ENCODE measurements around the gene TC2N. TPM values are rescaled to one million over a fixed set of nuclear protein-coding genes. Genes with fewer than 3 reads are reported as not detected.

Gene TC2N
- total RNA-seq, 1 donor = 1.3 TPM

DNA sequence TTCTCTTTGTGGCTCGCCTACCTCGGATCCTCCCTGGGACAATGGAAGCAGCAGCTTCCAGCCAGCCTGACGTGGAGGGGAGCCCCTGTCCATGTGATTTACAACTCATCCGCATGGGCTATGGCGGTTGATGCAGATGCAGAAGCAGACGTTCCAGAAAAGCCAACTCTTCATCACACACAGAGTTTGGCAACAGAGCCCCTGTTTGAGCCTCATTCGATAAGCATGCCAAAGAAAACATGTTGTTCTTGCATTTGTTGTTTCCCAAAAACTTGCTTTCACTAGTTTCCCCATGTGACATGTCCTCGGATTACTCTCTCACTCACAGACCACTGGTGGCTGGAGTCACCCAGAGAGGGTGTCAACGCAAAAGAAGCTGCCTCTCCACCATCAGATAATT is 16.4 kb upstream of the TC2N start:
- TF ChIP-seq, protein P1, sequence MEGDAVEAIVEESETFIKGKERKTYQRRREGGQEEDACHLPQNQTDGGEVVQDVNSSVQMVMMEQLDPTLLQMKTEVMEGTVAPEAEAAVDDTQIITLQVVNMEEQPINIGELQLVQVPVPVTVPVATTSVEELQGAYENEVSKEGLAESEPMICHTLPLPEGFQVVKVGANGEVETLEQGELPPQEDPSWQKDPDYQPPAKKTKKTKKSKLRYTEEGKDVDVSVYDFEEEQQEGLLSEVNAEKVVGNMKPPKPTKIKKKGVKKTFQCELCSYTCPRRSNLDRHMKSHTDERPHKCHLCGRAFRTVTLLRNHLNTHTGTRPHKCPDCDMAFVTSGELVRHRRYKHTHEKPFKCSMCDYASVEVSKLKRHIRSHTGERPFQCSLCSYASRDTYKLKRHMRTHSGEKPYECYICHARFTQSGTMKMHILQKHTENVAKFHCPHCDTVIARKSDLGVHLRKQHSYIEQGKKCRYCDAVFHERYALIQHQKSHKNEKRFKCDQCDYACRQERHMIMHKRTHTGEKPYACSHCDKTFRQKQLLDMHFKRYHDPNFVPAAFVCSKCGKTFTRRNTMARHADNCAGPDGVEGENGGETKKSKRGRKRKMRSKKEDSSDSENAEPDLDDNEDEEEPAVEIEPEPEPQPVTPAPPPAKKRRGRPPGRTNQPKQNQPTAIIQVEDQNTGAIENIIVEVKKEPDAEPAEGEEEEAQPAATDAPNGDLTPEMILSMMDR (IDR thresholded peaks at IDR 0.05; ENCODE audit: insufficient read depth, low read depth, low read length) = no peak
- peak; percentile 27 for DNase-seq (ENCODE audit: low read depth)
- no peak overlapping the region for H3K4me3 ChIP-seq (ENCODE audit: low read depth, low read length)

DNA sequence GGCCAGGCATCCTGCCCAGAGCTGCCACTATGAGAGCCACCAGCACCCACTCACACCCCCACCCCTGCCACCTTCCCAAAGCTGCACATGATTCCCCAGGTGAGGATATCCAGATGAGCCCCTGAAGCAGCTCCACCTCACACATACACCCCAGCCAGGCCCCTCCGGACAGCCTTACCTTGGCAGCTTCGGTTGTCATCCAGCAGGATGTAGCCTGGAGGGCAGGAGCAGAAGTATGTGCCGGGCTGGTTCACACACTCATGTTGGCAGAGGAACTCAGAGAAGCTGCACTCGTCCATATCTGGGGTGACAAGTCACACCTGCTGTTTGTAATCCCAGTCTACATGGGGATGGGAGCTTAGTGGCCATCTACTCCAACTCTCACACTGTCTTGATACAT is 15.4 kb upstream of the TC2N start:
- TF ChIP-seq, protein P1 (IDR thresholded peaks at IDR 0.05; ENCODE audit: insufficient read depth, low read depth, low read length) = no peak
- no peak overlapping the region for H3K4me3 ChIP-seq (ENCODE audit: low read depth, low read length)
- no peak for DNase-seq (ENCODE audit: low read depth)

DNA sequence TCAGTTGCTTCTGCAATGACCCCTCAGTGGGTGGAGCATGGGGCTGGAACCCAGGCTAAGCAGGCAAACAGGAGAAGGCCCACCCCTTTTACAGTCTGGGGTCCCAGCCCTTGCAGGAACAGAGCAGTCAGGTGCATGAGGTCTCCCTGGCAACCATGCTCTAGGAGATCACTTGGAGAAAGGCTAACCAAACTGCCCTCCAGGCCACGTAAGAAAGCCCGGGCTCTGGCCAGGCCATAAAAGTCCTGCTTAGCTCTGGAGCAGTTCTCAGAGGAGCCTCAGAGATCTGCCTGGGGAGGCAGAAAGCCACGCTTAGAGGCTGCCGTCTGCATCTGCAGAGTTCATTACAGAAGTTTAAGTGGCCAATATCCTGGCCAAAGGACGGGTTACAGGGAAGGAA is 15.0 kb upstream of the TC2N start:
- H3K4me3 ChIP-seq (ENCODE audit: low read depth, low read length) = no peak overlapping the region
- DNase-seq (ENCODE audit: low read depth) = no peak
- TF ChIP-seq, protein P1 (IDR thresholded peaks at IDR 0.05; ENCODE audit: insufficient read depth, low read depth, low read length) = no peak

- TF ChIP-seq, protein P1 (IDR thresholded peaks at IDR 0.05; ENCODE audit: insufficient read depth, low read depth, low read length) = no peak
- no peak for DNase-seq (ENCODE audit: low read depth)
- H3K4me3 ChIP-seq (ENCODE audit: low read depth, low read length) = no peak overlapping the region
Measured at GRCh38 chr14:91879196-91879595, 11.9 kb upstream of the TC2N start.

- no peak overlapping the region for H3K4me3 ChIP-seq (ENCODE audit: low read depth, low read length)
- TF ChIP-seq, protein P1 (IDR thresholded peaks at IDR 0.05; ENCODE audit: insufficient read depth, low read depth, low read length) = no peak
- DNase-seq (ENCODE audit: low read depth) = no peak
Measured at GRCh38 chr14:91878274-91878673, 10.9 kb upstream of the TC2N start.

- DNase-seq (ENCODE audit: low read depth) = no peak
- H3K4me3 ChIP-seq (ENCODE audit: low read depth, low read length) = no peak overlapping the region
- TF ChIP-seq, protein P1 (IDR thresholded peaks at IDR 0.05; ENCODE audit: insufficient read depth, low read depth, low read length) = no peak
Measured at GRCh38 chr14:91877376-91877915, 10.1 kb upstream of the TC2N start.

GRCh38 chr14:91876492-91876891 is 9.2 kb upstream of the TC2N start:
- TF ChIP-seq, protein P1 (IDR thresholded peaks at IDR 0.05; ENCODE audit: insufficient read depth, low read depth, low read length) = no peak
- H3K4me3 ChIP-seq (ENCODE audit: low read depth, low read length) = no peak overlapping the region
- no peak for DNase-seq (ENCODE audit: low read depth)

Data from fibroblast of villous mesenchyme (primary cell).